ENCODE measurements around the gene IL9R. TPM values are rescaled to one million over a fixed set of nuclear protein-coding genes. Genes with fewer than 3 reads are reported as not detected.
"Not testable (repeated sequence)": the region's sequence is repeated elsewhere in the genome, so short reads cannot be mapped to it uniquely, and the experiment has no call there.

The IL9R gene
- total and polyA plus RNA-seq, 9 of the 15 experiments (the other 6 are each of a cell fraction or from before 2014, with no cell fraction given), result 0.58 to 2.7 (median 1.6) TPM

- H4K20me1 ChIP-seq (replicated peaks; ENCODE audit: control insufficient read depth, insufficient read depth, low read length); POLR2A ChIA-PET; H3K27me3 ChIP-seq (ENCODE audit: control insufficient read depth in 2 of 2, insufficient read depth in 2 of 2, low read length in 2 of 2); H3K9ac ChIP-seq (ENCODE audit: insufficient read depth in 1 of 2, low read depth in 2 of 2, low read length in 2 of 2); BruUV-seq (replicated peaks); H3K4me2 ChIP-seq (ENCODE audit: insufficient read depth, low read length); H3K4me1 ChIP-seq (replicated peaks in 1 of 2; ENCODE audit: control insufficient read depth in 2 of 2, insufficient read depth in 2 of 2, low read length in 2 of 2); intact Hi-C loops (cut with micrococcal nuclease); H3K9me3 ChIP-seq (replicated peaks; ENCODE audit: control insufficient read depth, insufficient read depth, low read depth, low read length); H3K36me3 ChIP-seq (ENCODE audit: control insufficient read depth, insufficient read depth, low read length); FAIRE-seq; H3K79me2 ChIP-seq (ENCODE audit: control insufficient read depth, insufficient read depth, low read length); H2AFZ ChIP-seq (ENCODE audit: low read depth, low read length); CTCF ChIA-PET (ENCODE audit: low intra/inter-chr PET ratio); ATAC-seq; H3K9me1 ChIP-seq (ENCODE audit: control insufficient read depth, insufficient read depth, low read length); in situ Hi-C loops (cut with MboI); H3K4me3 ChIP-seq; H3K27ac ChIP-seq (ENCODE audit: extremely low read depth, low read depth, low read length); DNase-seq (ENCODE audit: extremely low read depth in 1 of 4, low spot score in 3 of 4): not testable (repeated sequence)
- no CpG with 5 or more reads among the region's 73 CpGs for WGBS (ENCODE audit: insufficient coverage, low coverage, missing lambda C conversion rate)
Measured at GRCh38 chrX:156028653-156029237, 31.2 kb downstream of the IL9R start.

GRCh38 chrX:156029296-156029695 lies 31.8 kb downstream of the IL9R start:
- DNase-seq (ENCODE audit: extremely low read depth in 1 of 4, low spot score in 3 of 4); H3K9ac ChIP-seq (ENCODE audit: insufficient read depth in 1 of 2, low read depth in 2 of 2, low read length in 2 of 2); H3K36me3 ChIP-seq (ENCODE audit: control insufficient read depth, insufficient read depth, low read length); H3K4me3 ChIP-seq; intact Hi-C loops (cut with micrococcal nuclease); H3K79me2 ChIP-seq (ENCODE audit: control insufficient read depth, insufficient read depth, low read length); H4K20me1 ChIP-seq (replicated peaks; ENCODE audit: control insufficient read depth, insufficient read depth, low read length); H3K27me3 ChIP-seq (ENCODE audit: control insufficient read depth in 2 of 2, insufficient read depth in 2 of 2, low read length in 2 of 2); BruUV-seq (replicated peaks); CTCF ChIA-PET (ENCODE audit: low intra/inter-chr PET ratio); H3K27ac ChIP-seq (ENCODE audit: extremely low read depth, low read depth, low read length); ATAC-seq; H3K4me1 ChIP-seq (replicated peaks in 1 of 2; ENCODE audit: control insufficient read depth in 2 of 2, insufficient read depth in 2 of 2, low read length in 2 of 2); H2AFZ ChIP-seq (ENCODE audit: low read depth, low read length); H3K9me1 ChIP-seq (ENCODE audit: control insufficient read depth, insufficient read depth, low read length); POLR2A ChIA-PET; H3K4me2 ChIP-seq (ENCODE audit: insufficient read depth, low read length); FAIRE-seq; H3K9me3 ChIP-seq (replicated peaks; ENCODE audit: control insufficient read depth, insufficient read depth, low read depth, low read length); in situ Hi-C loops (cut with MboI): not testable (repeated sequence)
- no CpG with 5 or more reads among the region's 46 CpGs for WGBS (ENCODE audit: insufficient coverage, low coverage, missing lambda C conversion rate)
